Measurements from ENCODE around the gene TXNRD1. TPM values are rescaled to one million over a fixed set of nuclear protein-coding genes. Genes with fewer than 3 reads are reported as not detected.

TXNRD1 gene
- total RNA-seq, 2 donors from 2014 or later = 110 to 129 TPM

DNA sequence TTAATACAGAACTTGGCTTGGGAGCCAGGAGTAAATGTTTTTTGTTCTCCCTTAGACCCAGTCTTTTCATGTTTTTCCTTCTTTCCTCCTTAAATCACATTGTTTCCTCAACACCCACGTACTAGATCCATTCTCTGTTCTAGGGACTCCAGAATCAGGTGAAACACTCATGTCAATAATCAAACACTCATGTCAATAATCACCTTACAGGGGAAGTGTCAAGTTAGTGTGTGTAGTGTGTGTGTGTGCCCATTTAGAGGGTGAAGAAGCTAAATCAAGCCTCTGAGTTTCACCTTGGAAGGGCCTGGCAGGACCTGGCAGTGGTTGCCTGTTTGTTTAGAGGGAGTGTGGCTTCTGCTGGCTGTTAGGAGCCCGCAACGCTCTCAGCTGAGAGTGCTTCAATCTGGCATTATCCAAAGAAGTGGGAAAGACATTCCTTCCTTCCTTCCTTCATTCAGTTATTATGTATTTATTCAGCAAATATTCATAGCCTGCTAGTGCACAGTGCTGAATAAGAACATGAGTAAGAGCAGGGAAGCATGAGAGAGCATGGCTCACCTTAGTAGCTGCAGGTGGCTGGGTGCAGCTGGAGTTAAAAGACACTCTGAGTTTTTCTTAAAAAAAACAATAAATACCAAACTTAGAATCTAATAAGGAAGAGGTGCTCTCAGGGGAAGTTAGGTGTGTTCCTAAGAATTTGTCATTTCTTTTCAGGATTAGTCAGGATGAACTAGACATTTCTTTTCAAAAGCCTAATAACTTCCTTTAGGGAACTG is 70.3 kb downstream of the TXNRD1 start:
- H3K27me3 ChIP-seq = no peaks in the 10 kb centered on the region
- peak overlapping the region; percentile 97 for H3K27ac ChIP-seq
- H3K4me1 ChIP-seq = peaks cover 7% of the 10 kb centered on the region
- H3K9ac ChIP-seq (ENCODE audit: low read depth in 2 of 2, low read length in 2 of 2) = peak overlapping the region in 1 of 2 donors; percentile 97
- peak; percentile 68 for DNase-seq
- no peak overlapping the region for H3K4me3 ChIP-seq
- intact Hi-C loops (cut with DNase I) = no loop called here
- H3K36me3 ChIP-seq = no peaks in the 10 kb centered on the region
- H3K9me3 ChIP-seq = no peaks in the 10 kb centered on the region
- TF ChIP-seq, protein P1, sequence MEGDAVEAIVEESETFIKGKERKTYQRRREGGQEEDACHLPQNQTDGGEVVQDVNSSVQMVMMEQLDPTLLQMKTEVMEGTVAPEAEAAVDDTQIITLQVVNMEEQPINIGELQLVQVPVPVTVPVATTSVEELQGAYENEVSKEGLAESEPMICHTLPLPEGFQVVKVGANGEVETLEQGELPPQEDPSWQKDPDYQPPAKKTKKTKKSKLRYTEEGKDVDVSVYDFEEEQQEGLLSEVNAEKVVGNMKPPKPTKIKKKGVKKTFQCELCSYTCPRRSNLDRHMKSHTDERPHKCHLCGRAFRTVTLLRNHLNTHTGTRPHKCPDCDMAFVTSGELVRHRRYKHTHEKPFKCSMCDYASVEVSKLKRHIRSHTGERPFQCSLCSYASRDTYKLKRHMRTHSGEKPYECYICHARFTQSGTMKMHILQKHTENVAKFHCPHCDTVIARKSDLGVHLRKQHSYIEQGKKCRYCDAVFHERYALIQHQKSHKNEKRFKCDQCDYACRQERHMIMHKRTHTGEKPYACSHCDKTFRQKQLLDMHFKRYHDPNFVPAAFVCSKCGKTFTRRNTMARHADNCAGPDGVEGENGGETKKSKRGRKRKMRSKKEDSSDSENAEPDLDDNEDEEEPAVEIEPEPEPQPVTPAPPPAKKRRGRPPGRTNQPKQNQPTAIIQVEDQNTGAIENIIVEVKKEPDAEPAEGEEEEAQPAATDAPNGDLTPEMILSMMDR (IDR thresholded peaks at IDR 0.05) = no peak

DNA sequence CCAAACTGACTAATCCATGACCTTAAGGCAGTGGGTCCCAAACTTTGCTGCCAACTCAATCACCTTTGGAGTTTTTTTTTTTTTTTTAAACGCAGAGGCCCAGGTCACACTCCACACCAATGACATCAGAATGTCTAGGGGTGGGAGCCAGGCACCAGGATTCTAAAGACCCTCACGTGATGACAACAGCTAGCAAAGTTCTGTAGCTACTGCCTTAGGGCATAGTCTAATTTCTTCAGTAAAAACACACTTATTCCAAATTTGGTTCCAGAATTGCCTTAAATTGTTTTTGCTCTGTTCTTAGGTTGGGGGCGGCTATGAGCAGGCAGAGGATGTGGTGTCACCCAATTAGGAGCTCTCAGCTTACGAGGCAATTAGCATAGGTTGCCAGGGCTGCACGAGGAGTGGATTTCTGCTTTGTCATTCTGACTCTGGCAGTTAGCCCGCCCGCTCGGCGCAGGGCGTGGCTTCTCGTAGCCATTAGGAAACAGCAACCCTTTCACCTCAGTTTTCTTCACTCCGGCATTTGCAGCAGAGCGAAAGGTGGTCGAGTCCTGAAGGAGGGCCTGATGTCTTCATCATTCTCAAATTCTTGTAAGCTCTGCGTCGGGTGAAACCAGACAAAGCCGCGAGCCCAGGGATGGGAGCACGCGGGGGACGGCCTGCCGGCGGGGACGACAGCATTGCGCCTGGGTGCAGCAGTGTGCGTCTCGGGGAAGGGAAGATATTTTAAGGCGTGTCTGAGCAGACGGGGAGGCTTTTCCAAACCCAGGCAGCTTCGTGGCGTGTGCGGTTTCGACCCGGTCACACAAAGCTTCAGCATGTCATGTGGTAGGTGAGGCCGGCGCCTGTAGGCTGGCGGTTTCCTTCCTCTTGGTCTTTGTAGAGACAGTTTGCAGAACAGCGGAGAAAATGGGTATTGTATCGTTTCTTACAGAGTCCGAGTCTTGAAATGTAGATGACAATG is 71.2 kb downstream of the TXNRD1 start:
- Histone ChIP-seq H3K4me3 (peak overlapping the region; percentile 55), H3K27me3 (no peaks in the 10 kb centered on the region), H3K4me1 (peaks cover 7% of the 10 kb centered on the region), H3K9ac (ENCODE audit: low read depth in 2 of 2, low read length in 2 of 2) (peak overlapping the region; percentile 72 to 97), H3K36me3 (no peaks in the 10 kb centered on the region), H3K9me3 (no peaks in the 10 kb centered on the region), H3K27ac (peak overlapping the region; percentile 97)
- intact Hi-C loops (cut with DNase I) = no loop called here
- TF ChIP-seq, protein P1 (IDR thresholded peaks at IDR 0.05) = no peak
- peak; percentile 96 for DNase-seq

DNA sequence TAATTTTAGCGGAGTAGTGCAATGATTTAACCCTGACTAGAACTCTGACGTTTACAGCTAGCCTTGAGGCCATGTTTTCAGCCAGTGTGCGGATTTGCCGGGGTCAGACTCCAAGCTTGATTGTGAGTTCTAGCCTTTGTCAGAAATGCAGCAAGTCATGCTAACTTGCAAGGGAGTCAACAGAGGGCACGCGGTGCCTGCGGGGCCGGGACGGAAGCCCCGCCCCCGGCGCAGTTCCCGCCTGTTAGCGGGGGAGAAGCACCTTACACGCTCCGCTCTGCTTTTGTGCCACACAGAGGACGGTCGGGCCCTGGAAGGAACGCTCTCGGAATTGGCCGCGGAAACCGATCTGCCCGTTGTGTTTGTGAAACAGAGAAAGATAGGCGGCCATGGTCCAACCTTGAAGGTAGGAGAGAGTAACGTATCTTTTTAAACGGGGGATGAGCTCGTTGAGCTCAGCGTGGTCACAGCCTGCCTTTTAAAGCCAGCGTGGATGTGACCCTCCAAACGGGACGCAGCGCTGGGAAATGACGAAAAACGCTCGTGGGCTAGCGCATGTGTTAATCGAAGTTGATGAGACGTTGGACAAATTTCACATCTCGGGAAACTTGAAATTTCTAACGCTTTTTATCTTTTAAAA is 73.2 kb downstream of the TXNRD1 start:
- H3K27me3 ChIP-seq = no peaks in the 10 kb centered on the region
- peak overlapping the region; percentile 55 for H3K4me3 ChIP-seq
- intact Hi-C loops (cut with DNase I) = no loop called here
- peak overlapping the region; percentile 56 to 97 for H3K9ac ChIP-seq (ENCODE audit: low read depth in 2 of 2, low read length in 2 of 2)
- peak; percentile 91 for DNase-seq
- H3K4me1 ChIP-seq = peaks cover 7% of the 10 kb centered on the region
- H3K9me3 ChIP-seq = no peaks in the 10 kb centered on the region
- H3K36me3 ChIP-seq = no peaks in the 10 kb centered on the region
- TF ChIP-seq, protein P1 (IDR thresholded peaks at IDR 0.05) = no peak
- peak overlapping the region; percentile 97 for H3K27ac ChIP-seq

DNA sequence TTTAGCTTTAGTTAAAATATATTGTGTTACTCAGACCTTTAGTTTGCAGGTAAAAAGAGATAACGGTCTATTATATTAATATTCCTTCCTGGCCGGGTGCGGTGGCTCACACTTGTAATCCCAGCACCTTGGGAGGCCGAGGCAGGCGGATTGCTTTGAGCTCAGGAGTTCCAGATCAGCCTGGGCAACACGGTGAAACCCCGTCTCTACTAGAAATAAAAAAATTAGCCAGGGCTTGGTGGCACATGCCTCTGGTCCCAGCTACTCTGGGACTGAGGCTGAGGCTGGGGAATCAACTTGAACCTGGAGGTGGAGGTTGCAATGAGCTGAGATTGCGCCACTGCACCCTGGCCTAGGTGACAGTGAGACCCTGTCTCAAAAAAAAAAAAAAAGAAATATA is 74.7 kb downstream of the TXNRD1 start:
- DNase-seq = no peak
- Histone ChIP-seq H3K27ac (no peak overlapping the region), H3K9ac (ENCODE audit: low read depth in 2 of 2, low read length in 2 of 2) (no peak overlapping the region), H3K4me1 (peaks cover 7% of the 10 kb centered on the region), H3K4me3 (no peak overlapping the region), H3K36me3 (no peaks in the 10 kb centered on the region), H3K27me3 (no peaks in the 10 kb centered on the region), H3K9me3 (no peaks in the 10 kb centered on the region)
- TF ChIP-seq, protein P1 (IDR thresholded peaks at IDR 0.05) = no peak
- intact Hi-C loops (cut with DNase I) = no loop called here

DNA sequence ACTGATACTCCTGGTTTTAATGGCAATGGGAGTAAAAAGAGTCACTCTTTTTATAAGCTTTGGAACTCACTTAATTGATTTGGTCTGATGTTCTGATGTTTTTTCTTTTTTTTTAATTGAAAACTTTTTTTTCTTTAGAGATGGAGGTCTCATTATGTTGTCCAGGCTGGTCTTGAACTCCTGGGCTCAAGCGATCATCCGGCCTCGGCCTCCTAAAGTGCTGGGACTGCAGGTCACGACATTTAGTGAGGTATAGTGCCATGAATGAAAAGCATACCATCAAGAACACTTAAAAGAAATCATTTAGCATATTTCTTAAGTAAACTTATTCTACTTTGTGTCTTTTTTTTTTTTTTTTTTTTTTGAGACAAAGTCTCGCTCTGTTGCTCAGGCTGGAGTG is 75.3 kb downstream of the TXNRD1 start:
- Histone ChIP-seq H3K27me3 (no peaks in the 10 kb centered on the region), H3K36me3 (no peaks in the 10 kb centered on the region), H3K9ac (ENCODE audit: low read depth in 2 of 2, low read length in 2 of 2) (no peak overlapping the region), H3K4me3 (no peak overlapping the region), H3K4me1 (peaks cover 7% of the 10 kb centered on the region), H3K27ac (no peak overlapping the region), H3K9me3 (no peaks in the 10 kb centered on the region)
- intact Hi-C loops (cut with DNase I) = no loop called here
- TF ChIP-seq, protein P1 (IDR thresholded peaks at IDR 0.05) = no peak
- DNase-seq = no peak
